WERI-Rb-1 (cell line): Measurements from ENCODE around the gene CTBS.

ENCODE experiments used
- DNase-seq: peaks from one replicate; pipeline ENCODE4 v3.0.0-alpha.2; 2020
- H3K27ac ChIP-seq: fragments of 250-450 bp; sonication (Bioruptor Pico); 2 replicates; pipeline ENCODE4 v1.5.1; 2020; ENCODE audit warnings: mild to moderate bottlenecking, moderate library complexity
- H3K27me3 ChIP-seq: fragments of 250-450 bp; sonication (Bioruptor Pico); 2 replicates; pipeline ENCODE4 v1.5.1; 2021; ENCODE audit warnings: mild to moderate bottlenecking, low read depth, moderate library complexity; ENCODE audit not compliant: insufficient read depth, severe bottlenecking
- H3K36me3 ChIP-seq: fragments of 250-450 bp; sonication (Bioruptor Pico); 2 replicates; pipeline ENCODE4 v1.5.1; 2020; ENCODE audit warnings: mild to moderate bottlenecking, moderate library complexity
- H3K4me3 ChIP-seq: 2 replicates; pipeline ENCODE4 v1.5.1; 2011; ENCODE audit warnings: low read depth, mild to moderate bottlenecking, control low read depth, low read length
- H3K9me3 ChIP-seq: fragments of 250-450 bp; sonication (Bioruptor Pico); 2 replicates; pipeline ENCODE4 v1.5.1; 2021; ENCODE audit warnings: mild to moderate bottlenecking, moderate library complexity; ENCODE audit not compliant: severe bottlenecking
- TF ChIP-seq, protein P1 (sequence below): IDR thresholded peaks from 2 replicates; pipeline ENCODE4 v1.5.1; 2011; ENCODE audit warnings: low read depth, mild to moderate bottlenecking, control low read depth, inconsistent platforms, low read length

Gene CTBS

DNA sequence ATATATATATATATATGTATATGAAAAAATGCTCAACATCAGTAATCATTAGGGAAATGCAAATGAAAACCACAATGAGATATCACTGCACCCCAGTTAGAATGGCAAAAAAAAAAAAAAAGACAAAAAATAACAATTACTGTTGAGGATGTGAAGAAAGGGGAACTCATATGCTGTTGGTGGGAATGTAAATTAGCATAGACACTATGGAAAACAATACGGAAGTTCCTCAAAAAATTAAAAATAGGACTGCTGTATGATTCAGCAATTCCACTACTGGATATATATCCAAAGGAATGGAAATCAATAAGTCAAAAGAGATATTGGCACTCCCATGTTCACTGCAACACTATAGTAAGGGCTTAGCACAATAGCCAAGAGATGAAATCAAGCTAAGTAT, 41.5 kb upstream of the CTBS start:
- Histone ChIP-seq H3K27ac (no peak overlapping the region), H3K36me3 (no peaks in the 10 kb centered on the region), H3K27me3 (no peaks in the 10 kb centered on the region), H3K4me3 (no peak overlapping the region), H3K9me3 (peaks cover 4% of the 10 kb centered on the region)
- no peak for DNase-seq
- TF ChIP-seq, protein P1, sequence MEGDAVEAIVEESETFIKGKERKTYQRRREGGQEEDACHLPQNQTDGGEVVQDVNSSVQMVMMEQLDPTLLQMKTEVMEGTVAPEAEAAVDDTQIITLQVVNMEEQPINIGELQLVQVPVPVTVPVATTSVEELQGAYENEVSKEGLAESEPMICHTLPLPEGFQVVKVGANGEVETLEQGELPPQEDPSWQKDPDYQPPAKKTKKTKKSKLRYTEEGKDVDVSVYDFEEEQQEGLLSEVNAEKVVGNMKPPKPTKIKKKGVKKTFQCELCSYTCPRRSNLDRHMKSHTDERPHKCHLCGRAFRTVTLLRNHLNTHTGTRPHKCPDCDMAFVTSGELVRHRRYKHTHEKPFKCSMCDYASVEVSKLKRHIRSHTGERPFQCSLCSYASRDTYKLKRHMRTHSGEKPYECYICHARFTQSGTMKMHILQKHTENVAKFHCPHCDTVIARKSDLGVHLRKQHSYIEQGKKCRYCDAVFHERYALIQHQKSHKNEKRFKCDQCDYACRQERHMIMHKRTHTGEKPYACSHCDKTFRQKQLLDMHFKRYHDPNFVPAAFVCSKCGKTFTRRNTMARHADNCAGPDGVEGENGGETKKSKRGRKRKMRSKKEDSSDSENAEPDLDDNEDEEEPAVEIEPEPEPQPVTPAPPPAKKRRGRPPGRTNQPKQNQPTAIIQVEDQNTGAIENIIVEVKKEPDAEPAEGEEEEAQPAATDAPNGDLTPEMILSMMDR = no peak

DNA sequence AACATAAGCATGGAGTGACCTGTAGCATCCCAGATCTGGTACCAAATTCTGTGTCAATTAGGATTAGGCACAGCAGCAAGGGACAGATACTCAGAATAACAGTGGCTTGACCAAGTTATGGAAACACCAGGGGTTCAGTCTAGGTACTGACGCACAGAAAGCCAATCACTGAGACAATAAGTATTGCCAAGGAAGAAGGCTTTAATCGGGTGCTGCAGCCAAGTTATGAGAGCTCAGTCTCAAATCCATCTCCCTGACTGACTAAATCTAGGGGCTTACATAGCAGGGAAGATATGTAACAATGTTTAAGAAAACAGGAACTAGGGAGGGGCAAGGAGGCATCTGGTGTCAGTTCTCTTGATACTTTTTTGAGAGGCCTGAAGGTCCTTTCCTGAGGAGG, 39.6 kb upstream of the CTBS start:
- Histone ChIP-seq H3K27me3 (no peaks in the 10 kb centered on the region), H3K36me3 (no peaks in the 10 kb centered on the region), H3K4me3 (no peak overlapping the region), H3K9me3 (peaks cover 4% of the 10 kb centered on the region), H3K27ac (no peak overlapping the region)
- DNase-seq = no peak
- TF ChIP-seq, protein P1 = no peak

DNA sequence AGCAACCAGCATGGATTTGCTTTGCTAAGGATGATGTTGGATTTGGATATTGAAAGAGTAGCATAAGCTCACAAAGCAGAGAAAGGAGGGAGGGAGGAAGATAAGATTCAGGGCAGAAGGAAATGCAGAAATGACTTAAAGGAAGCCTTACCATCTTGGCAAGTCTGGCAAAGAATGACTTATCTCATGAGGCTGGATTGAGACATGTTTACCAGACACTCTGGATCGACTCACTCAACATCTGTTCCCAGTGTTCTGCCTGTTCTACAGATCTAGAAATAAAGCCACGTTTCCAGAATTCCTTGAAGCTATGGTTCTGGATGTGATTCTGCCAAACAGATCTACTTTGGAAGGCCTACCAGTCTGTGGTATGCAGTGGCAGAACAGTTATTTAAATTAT, 38.8 kb upstream of the CTBS start:
- no peaks in the 10 kb centered on the region for H3K27me3 ChIP-seq
- no peak overlapping the region for H3K4me3 ChIP-seq
- DNase-seq = no peak
- TF ChIP-seq, protein P1 = no peak
- peaks cover 4% of the 10 kb centered on the region for H3K9me3 ChIP-seq
- no peak overlapping the region for H3K27ac ChIP-seq
- H3K36me3 ChIP-seq = no peaks in the 10 kb centered on the region

- Histone ChIP-seq H3K27me3 (no peaks in the 10 kb centered on the region), H3K9me3 (peaks cover 4% of the 10 kb centered on the region), H3K27ac (no peak overlapping the region), H3K4me3 (no peak overlapping the region), H3K36me3 (no peaks in the 10 kb centered on the region)
- TF ChIP-seq, protein P1 = no peak
- no peak for DNase-seq
These were observed 37.6 kb upstream of the CTBS start for GRCh38 chr1:84611796-84612195.

- no peaks in the 10 kb centered on the region for H3K27me3 ChIP-seq
- H3K27ac ChIP-seq = no peak overlapping the region
- H3K9me3 ChIP-seq = peaks cover 7% of the 10 kb centered on the region
- no peaks in the 10 kb centered on the region for H3K36me3 ChIP-seq
- TF ChIP-seq, protein P1 = no peak
- H3K4me3 ChIP-seq = no peak overlapping the region
- no peak for DNase-seq
These were observed 36.9 kb upstream of the CTBS start for GRCh38 chr1:84611091-84611490.

GRCh38 chr1:84606977-84607376, 32.7 kb upstream of the CTBS start:
- no peak for DNase-seq
- Histone ChIP-seq H3K9me3 (peaks cover 14% of the 10 kb centered on the region), H3K27ac (no peak overlapping the region), H3K4me3 (no peak overlapping the region), H3K36me3 (no peaks in the 10 kb centered on the region), H3K27me3 (no peaks in the 10 kb centered on the region)
- TF ChIP-seq, protein P1 = no peak
